K562 (cell line): ENCODE results near the gene ATP5F1D. TPM values are rescaled to one million over a fixed set of nuclear protein-coding genes. Genes with fewer than 3 reads are reported as not detected.

Experiments
- MYC ChIP-seq, 2 experiments: fragments of 250-450 bp in 1 of 2; sonication (Bioruptor Pico) in 1 of 2; IDR thresholded peaks; 2 replicates each; pipeline versions ENCODE4 v1.5.1 to v1.6.1; 2012 to 2021; ENCODE audit warnings: low read depth in 2 of 2, borderline replicate concordance in 1 of 2, improper control_type of control experiment in 1 of 2, low read length in 1 of 2, mild to moderate bottlenecking in 1 of 2, moderate library complexity in 1 of 2
- NR2C2 ChIP-seq, 2 experiments: fragments of 200-800 bp in 1 of 2; sonication (Bioruptor generic) in 1 of 2; sonication (generic) in 1 of 2; formaldehyde crosslinking in 1 of 2; IDR thresholded peaks; 2 replicates each; pipeline versions ENCODE4 v1.6.1 to v1.8.0; 2016 to 2022; ENCODE audit warnings: mild to moderate bottlenecking in 1 of 2, missing compliant biosample characterization in 1 of 2, missing genetic modification characterization in 1 of 2, missing genetic modification reagents in 1 of 2
- NR4A1 ChIP-seq, 2 experiments: fragments of 250-450 bp in 1 of 2; fragments of 450-650 bp in 1 of 2; sonication (Bioruptor Pico) in 1 of 2; IDR thresholded peaks; 2 replicates each; pipeline versions ENCODE4 v1.4.0 to v1.6.1; 2016 to 2020; ENCODE audit warnings: mild to moderate bottlenecking in 2 of 2, missing compliant biosample characterization in 1 of 2, missing genetic modification characterization in 1 of 2, moderate library complexity in 1 of 2
- PRMT5 ChIP-seq: sonication (generic); formaldehyde crosslinking; IDR thresholded peaks from 2 replicates; pipeline ENCODE4 v1.5.0; 2020; ENCODE audit warnings: missing genetic modification reagents
- RNF2 ChIP-seq: sonication (generic); IDR thresholded peaks from 2 replicates; pipeline ENCODE4 v1.6.1; 2016
- SMARCC2 ChIP-seq: fragments of 450-650 bp; IDR thresholded peaks from 2 replicates; pipeline ENCODE4 v1.6.1; 2017; ENCODE audit warnings: antibody characterized with exemption, moderate library complexity, mild to moderate bottlenecking, low read depth
- ZFX ChIP-seq: sonication (generic); formaldehyde crosslinking; IDR thresholded peaks from 2 replicates; pipeline ENCODE4 v1.8.0; 2022; ENCODE audit warnings: mild to moderate bottlenecking, missing genetic modification reagents, moderate library complexity
- ZNF121 ChIP-seq: sonication (generic); formaldehyde crosslinking; conservative IDR thresholded peaks from 2 replicates; pipeline ENCODE4 v1.8.0; 2022; ENCODE audit warnings: missing genetic modification reagents
- ZNF408 ChIP-seq: fragments of 250-450 bp; sonication (Bioruptor Pico); IDR thresholded peaks from 2 replicates; pipeline ENCODE4 v1.4.0; 2020; ENCODE audit warnings: low read depth, mild to moderate bottlenecking, moderate library complexity
- polyA plus RNA-seq, 8 experiments: library from polyadenylated mRNA; depleted of rRNA in 4 of 8; stranded (reverse) in 5 of 8; unstranded in 3 of 8; fragments of >200 nt; fragmentation: Nextera tagmentation in 2 of 8; fragmentation: Illumina TruSeq in 1 of 8; extraction: Ambion mirVana in 2 of 8; extraction: Trizol in 1 of 8; gene quantifications; 2 replicates each; pipeline versions ENCODE4 v1.2.1 to v1.2.3, GENCODE V29; 2011 to 2014; ENCODE audit warnings: inconsistent platforms in 1 of 8, missing spikeins in 1 of 8
- total RNA-seq, 7 experiments: library from RNA; depleted of rRNA in 6 of 7; stranded (reverse); fragments of >200 nt in 6 of 7; fragmentation: Illumina TruSeq in 2 of 7; extraction: Trizol in 2 of 7; gene quantifications; 2 replicates each; pipeline versions ENCODE4 v1.2.1 to v1.2.3, GENCODE V29; 2011 to 2021; ENCODE audit warnings: low replicate concordance in 1 of 7
- TF ChIP-seq, protein P1 (sequence below): fragments of 200-800 bp; sonication (Bioruptor generic); IDR thresholded peaks from 2 replicates; pipeline ENCODE4 v1.6.1; 2017; ENCODE audit warnings: missing genetic modification characterization, missing compliant biosample characterization
- TF ChIP-seq, protein P2 (sequence below): fragments of 250-450 bp; sonication (Bioruptor Pico); IDR thresholded peaks from 2 replicates; pipeline ENCODE4 v1.5.0; 2021; ENCODE audit warnings: mild to moderate bottlenecking, borderline replicate concordance
- TF ChIP-seq, protein P3 (sequence below), 3 experiments: fragments of 200-800 bp in 1 of 3; fragments of 250-450 bp in 1 of 3; fragments of 450-650 bp in 1 of 3; sonication (Bioruptor Pico) in 1 of 3; sonication (Bioruptor generic) in 1 of 3; formaldehyde crosslinking in 1 of 3; IDR thresholded peaks; 2 replicates each; pipeline versions ENCODE4 v1.6.1 to v1.8.0; 2016 to 2022; ENCODE audit warnings: mild to moderate bottlenecking in 2 of 3, missing genetic modification characterization in 2 of 3, missing compliant biosample characterization in 1 of 3, moderate library complexity in 1 of 3
- TF ChIP-seq, protein P4 (sequence below): sonication (generic); formaldehyde crosslinking; IDR thresholded peaks from 2 replicates; pipeline ENCODE4 v1.8.0; 2022; ENCODE audit warnings: missing genetic modification reagents, mild to moderate bottlenecking, borderline replicate concordance

The ATP5F1D gene
- total and polyA plus RNA-seq, 9 of the 15 experiments (the other 6 are each of a cell fraction or from before 2014, with no cell fraction given), result 3.9 to 409 (median 36.8) TPM

DNA sequence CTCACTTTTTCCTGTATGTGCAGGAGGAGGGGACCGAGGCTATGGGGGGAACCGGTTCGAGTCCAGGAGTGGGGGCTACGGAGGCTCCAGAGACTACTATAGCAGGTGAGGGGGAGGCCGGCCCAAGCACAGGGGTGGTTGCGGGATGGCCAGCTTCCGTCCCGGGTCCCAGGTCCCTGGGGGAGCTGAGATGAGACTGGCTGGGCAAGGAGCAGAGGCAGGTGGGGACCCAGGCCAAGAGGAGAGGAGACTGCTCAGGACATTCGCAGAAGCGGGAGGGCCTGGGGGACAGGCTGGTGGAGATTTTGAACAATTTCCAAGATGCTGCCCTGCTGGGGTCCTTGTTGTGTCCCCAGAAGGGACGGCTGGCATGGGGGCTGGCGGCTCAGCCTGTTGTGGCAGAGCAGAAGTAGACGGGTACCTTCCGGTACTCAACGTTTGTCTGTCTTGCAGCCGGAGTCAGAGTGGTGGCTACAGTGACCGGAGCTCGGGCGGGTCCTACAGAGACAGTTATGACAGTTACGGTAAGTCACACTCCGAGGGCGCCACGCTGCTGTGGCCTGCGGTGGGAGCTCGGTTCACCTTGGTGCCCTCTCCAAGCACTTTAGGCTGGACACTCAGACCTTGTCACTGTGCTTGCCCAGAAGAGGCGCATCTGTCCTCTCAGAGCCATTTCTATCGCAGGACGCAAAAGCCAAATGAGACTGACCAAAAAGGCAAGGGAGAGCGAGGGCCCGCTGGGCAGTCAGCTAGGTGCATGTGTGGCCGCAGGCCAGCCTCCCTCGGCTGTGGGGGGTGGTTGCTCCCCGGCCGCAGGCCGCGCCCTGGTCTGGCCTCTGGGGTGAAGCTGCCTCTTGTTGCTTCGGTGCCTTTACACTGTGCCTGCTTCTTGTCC, 30.2 kb downstream of the ATP5F1D start (continued):
- TF ChIP-seq RNF2 (0 out of 2 replicates have a peak, but pooled peaks have one; percentile 36), ZFX (CRISPR knock-in tag) (peak; percentile 78), SMARCC2 (no peak), ZNF408 (CRISPR knock-in tag) (no peak), MYC (IDR thresholded peaks at IDR 0.05; ENCODE audit: low read depth, low read length) (peak; percentile 10; the same call in 1 of the 2 replicates), MYC (CRISPR knock-in tag; IDR thresholded peaks at IDR 0.05; ENCODE audit: borderline replicate concordance, low read depth) (no peak), NR2C2 (CRISPR knock-in tag; IDR thresholded peaks at IDR 0.05) (no peak), NR2C2 (tag; IDR thresholded peaks at IDR 0.05) (peak; percentile 48; the same call in 1 of the 2 replicates), NR4A1 (CRISPR knock-in tag; IDR thresholded peaks at IDR 0.05) (no peak), NR4A1 (tag; IDR thresholded peaks at IDR 0.05) (peak; percentile 52), ZNF121 (CRISPR knock-in tag) (peak; percentile 61; the same call in 1 of the 2 replicates), PRMT5 (CRISPR knock-in tag) (no peak)
- TF ChIP-seq, protein P1, sequence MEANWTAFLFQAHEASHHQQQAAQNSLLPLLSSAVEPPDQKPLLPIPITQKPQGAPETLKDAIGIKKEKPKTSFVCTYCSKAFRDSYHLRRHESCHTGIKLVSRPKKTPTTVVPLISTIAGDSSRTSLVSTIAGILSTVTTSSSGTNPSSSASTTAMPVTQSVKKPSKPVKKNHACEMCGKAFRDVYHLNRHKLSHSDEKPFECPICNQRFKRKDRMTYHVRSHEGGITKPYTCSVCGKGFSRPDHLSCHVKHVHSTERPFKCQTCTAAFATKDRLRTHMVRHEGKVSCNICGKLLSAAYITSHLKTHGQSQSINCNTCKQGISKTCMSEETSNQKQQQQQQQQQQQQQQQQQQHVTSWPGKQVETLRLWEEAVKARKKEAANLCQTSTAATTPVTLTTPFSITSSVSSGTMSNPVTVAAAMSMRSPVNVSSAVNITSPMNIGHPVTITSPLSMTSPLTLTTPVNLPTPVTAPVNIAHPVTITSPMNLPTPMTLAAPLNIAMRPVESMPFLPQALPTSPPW, result peak; percentile 30; the same call in 1 of the 2 replicates
- TF ChIP-seq, protein P2, sequence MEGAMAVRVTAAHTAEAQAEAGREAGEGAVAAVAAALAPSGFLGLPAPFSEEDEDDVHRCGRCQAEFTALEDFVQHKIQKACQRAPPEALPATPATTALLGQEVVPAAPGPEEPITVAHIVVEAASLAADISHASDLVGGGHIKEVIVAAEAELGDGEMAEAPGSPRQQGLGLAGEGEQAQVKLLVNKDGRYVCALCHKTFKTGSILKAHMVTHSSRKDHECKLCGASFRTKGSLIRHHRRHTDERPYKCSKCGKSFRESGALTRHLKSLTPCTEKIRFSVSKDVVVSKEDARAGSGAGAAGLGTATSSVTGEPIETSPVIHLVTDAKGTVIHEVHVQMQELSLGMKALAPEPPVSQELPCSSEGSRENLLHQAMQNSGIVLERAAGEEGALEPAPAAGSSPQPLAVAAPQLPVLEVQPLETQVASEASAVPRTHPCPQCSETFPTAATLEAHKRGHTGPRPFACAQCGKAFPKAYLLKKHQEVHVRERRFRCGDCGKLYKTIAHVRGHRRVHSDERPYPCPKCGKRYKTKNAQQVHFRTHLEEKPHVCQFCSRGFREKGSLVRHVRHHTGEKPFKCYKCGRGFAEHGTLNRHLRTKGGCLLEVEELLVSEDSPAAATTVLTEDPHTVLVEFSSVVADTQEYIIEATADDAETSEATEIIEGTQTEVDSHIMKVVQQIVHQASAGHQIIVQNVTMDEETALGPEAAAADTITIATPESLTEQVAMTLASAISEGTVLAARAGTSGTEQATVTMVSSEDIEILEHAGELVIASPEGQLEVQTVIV (CRISPR knock-in tag), result peak; percentile 83; the same call in 1 of the 2 replicates
- TF ChIP-seq, protein P3, sequence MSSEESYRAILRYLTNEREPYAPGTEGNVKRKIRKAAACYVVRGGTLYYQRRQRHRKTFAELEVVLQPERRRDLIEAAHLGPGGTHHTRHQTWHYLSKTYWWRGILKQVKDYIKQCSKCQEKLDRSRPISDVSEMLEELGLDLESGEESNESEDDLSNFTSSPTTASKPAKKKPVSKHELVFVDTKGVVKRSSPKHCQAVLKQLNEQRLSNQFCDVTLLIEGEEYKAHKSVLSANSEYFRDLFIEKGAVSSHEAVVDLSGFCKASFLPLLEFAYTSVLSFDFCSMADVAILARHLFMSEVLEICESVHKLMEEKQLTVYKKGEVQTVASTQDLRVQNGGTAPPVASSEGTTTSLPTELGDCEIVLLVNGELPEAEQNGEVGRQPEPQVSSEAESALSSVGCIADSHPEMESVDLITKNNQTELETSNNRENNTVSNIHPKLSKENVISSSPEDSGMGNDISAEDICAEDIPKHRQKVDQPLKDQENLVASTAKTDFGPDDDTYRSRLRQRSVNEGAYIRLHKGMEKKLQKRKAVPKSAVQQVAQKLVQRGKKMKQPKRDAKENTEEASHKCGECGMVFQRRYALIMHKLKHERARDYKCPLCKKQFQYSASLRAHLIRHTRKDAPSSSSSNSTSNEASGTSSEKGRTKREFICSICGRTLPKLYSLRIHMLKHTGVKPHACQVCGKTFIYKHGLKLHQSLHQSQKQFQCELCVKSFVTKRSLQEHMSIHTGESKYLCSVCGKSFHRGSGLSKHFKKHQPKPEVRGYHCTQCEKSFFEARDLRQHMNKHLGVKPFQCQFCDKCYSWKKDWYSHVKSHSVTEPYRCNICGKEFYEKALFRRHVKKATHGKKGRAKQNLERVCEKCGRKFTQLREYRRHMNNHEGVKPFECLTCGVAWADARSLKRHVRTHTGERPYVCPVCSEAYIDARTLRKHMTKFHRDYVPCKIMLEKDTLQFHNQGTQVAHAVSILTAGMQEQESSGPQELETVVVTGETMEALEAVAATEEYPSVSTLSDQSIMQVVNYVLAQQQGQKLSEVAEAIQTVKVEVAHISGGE (CRISPR knock-in tag; IDR thresholded peaks at IDR 0.05), result no peak
- TF ChIP-seq, protein P4, sequence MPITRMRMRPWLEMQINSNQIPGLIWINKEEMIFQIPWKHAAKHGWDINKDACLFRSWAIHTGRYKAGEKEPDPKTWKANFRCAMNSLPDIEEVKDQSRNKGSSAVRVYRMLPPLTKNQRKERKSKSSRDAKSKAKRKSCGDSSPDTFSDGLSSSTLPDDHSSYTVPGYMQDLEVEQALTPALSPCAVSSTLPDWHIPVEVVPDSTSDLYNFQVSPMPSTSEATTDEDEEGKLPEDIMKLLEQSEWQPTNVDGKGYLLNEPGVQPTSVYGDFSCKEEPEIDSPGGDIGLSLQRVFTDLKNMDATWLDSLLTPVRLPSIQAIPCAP (CRISPR knock-in tag), result no peak
